ENCODE results near the gene LMO2. TPM values are rescaled to one million over a fixed set of nuclear protein-coding genes. Genes with fewer than 3 reads are reported as not detected.

LMO2 gene
- polyA plus RNA-seq, 3 donors, result 34.9 to 37.9 (median 37.1) TPM

GRCh38 chr11:33892906-33893594 is 1.2 kb upstream of the LMO2 start:
- DNase-seq (ENCODE audit: low read depth in 3 of 3, low spot score in 2 of 3), result no peak

DNA sequence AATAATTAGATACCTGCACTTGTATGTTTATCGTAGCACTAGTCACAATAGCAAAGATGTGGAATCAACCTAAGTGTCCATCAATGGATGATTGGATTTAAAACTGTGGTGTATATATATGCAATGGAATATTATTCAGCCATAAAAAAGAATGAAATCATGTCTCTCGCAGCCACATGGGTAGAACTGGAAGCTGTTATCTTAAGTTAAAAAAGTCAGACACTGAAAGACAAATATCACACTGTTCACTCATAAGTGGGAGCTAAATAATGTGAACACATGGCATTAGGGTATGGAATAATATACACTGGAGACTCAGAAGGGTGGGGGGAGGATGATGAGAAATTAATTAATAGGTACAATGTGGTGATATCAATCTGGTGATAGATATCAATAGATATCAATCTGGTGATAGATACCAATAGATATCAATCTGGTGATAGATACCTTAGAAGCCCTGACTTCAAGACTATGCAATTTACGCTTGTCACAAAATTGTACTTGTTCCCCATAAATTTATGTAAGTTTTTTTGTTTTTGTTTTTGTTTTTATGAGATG is 2.0 kb downstream of the LMO2 start:
- no peak for DNase-seq (ENCODE audit: low read depth in 3 of 3, low spot score in 2 of 3)

DNA sequence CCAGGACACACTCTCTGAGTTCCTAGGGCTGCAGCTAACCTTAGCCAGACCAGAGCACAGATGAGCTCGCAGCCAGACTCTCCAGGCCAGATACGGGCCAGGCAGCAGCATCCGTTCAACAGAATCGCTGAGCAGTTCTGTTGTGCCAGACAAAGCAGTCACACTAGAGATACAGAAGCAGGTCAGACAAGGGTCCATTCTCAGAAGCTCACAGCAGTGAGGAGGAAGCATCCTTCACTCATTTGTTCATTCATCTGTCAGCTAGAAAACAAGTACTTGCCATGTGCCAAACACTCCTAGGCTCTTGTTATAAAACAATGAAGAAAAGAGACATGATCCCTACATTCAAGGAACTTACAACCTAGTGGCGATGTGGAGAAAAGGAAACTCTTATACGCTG is 2.6 kb downstream of the LMO2 start:
- no peak for DNase-seq (ENCODE audit: low read depth in 3 of 3, low spot score in 2 of 3)

DNA sequence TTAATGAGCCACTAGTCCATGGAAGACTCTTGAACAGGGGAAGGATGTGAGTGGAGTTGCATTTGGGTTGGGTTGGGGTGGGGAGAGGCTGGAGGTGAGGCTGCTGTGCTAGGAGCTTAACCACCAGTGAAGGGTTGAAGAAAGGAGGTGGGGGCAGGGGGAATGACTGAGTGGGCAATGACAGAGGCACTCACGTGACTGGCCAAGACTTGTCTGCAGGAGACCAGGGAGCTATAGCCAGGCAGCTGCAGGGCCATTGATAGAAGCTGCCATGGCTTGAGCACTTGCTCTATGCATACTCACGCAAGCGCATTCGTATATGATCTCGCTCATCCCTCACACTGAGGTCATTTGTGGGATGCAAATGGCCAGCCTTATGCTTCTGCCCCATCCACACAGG is 4.0 kb downstream of the LMO2 start:
- no peak for DNase-seq (ENCODE audit: low read depth in 3 of 3, low spot score in 2 of 3)

- DNase-seq (ENCODE audit: low read depth in 3 of 3, low spot score in 2 of 3), result no peak
Observed at GRCh38 chr11:33885338-33886005, 6.4 kb downstream of the LMO2 start.

DNA sequence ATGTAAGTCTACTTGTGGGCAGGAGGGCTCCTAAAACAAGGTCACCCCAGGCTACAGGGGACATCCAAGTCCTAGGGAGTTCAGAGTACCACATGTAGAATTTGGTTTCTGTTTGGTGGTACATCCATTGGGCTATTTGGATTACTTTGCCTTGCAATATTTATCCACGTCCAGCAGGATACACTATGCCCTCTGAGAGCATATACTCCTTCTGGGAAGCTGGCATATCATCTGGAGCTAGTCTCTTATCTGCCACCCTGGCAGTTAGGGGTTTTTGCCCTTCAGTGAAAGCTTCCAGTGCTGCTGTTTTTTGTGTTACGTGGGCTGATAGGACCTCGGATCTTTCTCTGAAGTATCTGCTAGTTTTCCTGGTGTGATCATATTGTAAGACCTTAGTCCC is 7.3 kb downstream of the LMO2 start:
- no peak for DNase-seq (ENCODE audit: low read depth in 3 of 3, low spot score in 2 of 3)

GRCh38 chr11:33884035-33884434 is 7.8 kb downstream of the LMO2 start:
- no peak for DNase-seq (ENCODE audit: low read depth in 3 of 3, low spot score in 2 of 3)

DNA sequence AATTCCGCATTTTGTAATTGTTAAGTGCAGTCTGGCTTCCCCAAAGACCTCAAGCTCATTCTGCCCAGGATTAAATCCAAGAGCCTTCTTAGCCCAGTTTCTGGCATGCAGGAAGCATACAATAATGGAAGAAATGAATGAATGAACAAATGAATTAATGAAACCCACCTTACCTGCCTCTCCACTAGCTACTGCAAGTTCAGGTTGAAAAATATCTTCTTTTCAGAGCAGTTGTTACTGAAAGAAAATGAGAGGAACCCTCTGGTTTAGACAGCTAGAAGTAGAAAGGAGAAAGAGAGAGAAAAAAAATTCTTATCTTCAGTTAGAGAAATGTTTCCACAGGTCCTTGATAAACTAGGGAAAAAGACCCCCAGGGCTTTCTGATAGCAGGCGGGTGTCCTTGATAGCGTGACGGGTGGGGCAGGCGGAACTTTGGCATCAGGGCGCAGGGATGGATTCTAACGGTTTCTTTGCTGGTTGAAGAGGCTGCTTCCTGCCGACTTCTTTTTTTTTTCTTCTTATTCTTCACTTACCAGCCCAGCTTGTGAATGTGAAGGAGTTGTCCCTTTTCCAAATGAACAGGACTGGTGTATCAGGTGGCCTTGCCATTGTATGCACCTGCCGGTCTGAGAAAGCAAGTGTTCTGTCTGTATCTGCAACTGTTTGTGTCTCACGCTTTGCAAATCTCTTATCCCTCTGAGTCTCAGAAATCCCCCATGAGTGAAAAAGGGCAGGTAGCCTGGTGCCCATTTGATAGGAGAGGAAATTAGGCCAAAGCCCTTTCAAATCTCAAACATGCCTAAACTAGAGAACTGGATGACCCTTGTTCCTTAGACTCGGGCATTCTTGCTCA is 10.0 kb downstream of the LMO2 start:
- no peak for DNase-seq (ENCODE audit: low read depth in 3 of 3, low spot score in 2 of 3)

DNA sequence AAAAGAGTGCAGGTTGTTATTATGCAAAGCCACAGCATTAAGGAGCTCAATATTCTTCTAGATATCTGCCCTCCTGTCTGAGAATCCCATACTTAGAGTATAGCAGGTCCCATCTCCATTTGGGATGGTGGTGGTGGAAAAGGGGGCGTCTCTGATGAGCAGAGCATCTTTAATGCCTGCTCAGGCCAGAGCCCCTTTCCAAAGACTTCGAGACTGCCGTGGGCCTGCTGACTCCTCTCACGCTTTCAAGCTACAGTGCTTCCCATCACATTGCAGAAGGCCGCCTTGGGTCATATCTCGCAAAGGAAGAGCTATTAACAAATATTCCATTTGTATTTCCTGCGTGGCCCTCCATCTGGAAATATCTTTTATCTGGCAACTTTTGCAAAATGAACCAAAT is 10.9 kb downstream of the LMO2 start:
- no peak for DNase-seq (ENCODE audit: low read depth in 3 of 3, low spot score in 2 of 3)

DNA sequence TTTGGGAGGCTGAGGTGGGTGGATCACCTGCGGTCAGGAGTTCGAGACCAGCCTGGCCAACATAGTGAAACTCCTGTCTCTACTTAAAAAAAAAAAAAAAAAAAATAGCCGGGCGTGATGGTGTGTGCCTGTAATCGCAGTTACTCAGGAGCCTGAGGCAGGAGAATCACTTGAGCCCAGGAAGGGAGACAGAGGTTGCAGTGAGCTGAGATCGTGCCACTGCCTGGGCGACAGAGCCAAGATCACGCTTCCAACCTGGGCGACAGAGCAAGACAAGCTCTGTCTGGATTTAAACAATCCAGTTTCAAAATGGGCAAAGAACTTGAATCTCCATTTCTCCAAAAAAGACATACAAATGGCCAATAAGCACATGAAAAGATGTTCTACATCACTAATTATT is 12.5 kb downstream of the LMO2 start:
- DNase-seq (ENCODE audit: low read depth in 3 of 3, low spot score in 2 of 3), result no peak

- no peak for DNase-seq (ENCODE audit: low read depth in 3 of 3, low spot score in 2 of 3)
Observed at GRCh38 chr11:33877038-33877437, 14.8 kb downstream of the LMO2 start.

DNA sequence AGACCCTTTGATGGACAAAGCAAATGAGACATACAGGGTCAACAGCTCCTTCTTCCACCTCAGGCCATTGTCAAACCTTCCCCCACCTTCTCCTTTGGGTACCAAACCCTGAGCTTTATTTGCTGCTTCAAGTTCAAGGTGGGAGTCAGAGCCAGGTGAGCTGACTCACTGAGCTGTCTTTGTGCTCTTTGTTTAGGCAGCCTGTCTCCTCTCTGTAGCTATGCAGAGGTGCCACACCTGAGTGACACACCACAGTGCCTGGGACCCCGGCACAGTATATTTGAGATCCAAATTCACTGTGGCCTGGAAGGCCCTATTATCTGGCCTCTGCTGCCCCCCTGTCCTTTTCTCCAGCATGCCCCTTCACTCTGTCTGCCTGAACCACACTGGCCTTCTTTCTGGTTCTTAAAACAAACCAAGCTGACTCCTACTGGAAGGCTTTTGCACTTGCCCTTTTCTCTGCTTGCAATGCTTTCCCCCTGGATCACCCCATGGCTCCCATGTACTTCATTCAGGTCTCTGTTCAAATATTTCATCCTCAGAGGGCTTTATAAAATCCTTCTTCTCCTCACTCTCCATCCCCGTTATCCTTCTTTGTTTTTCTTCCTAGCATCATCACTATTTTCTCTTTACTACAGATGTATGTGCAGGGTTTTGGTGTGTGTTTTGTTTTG is 16.1 kb downstream of the LMO2 start:
- DNase-seq (ENCODE audit: low read depth in 3 of 3, low spot score in 2 of 3), result no peak

DNA sequence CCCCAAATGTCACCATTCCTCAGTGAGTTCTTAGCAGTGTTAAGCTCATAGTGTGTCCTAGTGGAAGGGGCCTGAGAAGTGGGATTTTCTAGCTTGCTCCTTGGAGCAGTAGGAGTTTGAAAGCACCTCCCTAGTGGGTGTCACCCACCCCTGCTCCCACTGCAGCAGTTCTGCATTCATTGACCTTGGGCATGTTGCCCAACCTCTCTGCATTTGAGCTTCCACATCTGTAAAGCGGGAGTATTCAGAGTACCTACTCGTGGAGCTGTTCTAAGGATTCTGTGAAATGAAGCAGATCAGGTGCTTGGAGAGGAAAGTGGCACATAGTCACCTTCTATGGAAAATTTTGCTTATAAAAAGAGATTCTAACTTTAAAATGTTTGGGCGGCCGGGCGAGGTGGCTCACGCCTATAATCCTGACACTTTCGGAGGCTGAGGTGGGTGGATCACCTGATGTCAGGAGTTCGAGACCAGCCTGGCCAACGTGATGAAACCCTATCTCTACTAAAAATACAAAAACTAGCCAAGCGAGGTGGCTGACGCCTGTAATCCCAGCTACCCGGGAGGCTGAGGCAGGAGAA is 16.9 kb downstream of the LMO2 start:
- no peak for DNase-seq (ENCODE audit: low read depth in 3 of 3, low spot score in 2 of 3)

DNA sequence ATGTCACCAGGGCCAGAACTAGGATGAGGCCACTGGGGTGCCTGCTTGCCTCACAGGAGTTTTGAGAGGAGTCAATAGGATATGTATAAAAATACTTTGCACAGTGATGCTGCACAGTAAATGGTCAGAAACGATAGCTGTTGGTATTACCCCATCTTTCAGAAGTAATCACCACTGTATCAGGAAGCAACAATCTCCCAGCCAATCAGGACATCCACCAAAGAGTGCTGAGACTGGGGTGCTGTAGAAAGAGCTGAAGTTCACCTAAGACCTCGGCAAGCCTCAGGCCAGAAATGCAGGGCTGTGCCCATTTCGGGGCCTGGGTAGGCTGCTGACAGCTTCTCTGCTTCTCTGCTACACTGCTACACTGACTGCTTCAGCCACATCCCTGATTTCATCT is 17.4 kb downstream of the LMO2 start:
- DNase-seq (ENCODE audit: low read depth in 3 of 3, low spot score in 2 of 3), result no peak

DNA sequence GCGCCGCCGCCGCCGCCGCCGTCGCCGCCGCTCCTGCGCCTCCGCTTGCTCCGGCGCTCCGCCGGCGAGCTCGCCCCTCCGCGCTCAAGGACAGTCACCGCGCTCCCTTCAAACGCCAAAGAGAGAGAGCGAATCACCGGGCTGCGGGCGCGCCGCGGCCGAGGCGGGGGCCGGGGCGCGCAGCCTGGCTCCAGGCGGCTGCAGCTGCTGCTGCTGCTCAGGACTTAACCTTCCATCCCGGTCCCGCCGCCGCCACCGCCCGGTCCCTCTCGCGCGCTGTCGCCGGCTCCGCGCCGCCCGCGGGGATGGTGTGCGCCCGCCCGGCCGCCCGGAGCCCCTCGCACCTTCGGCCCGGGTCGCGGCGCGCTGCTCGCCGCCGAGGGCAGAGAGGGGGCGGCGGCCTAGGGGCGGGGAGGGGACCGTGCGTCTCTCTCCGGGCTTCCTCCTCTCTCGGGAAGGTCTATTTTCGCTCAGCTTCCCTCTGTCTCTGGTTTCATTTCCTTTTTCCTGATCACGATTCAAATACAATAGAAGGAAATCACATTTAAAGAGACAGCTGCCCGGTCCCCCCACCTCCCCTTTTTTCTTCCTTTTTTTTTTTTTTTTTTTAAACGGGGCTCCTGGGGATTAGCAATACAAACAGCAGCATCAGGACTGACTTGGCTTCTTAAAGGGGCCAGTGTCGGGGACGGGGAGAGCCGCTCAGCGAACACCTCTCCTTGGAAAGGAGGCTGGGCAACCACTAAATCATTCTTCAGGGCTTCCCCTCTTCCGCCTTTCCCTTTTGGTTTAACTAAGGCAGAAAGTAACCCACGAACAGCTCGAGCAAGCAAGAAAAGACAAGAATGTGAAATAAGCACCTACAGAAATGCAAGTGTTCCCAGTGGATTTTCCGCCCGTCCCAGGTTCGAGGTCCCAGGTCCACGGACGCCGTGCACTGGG is 22.1 kb downstream of the LMO2 start:
- no peak for DNase-seq (ENCODE audit: low read depth in 3 of 3, low spot score in 2 of 3)

GRCh38 chr11:33868647-33869461 is 23.0 kb downstream of the LMO2 start:
- no peak for DNase-seq (ENCODE audit: low read depth in 3 of 3, low spot score in 2 of 3)

- DNase-seq (ENCODE audit: low read depth in 3 of 3, low spot score in 2 of 3), result no peak
Observed at GRCh38 chr11:33867996-33868646, 23.8 kb downstream of the LMO2 start.

DNA sequence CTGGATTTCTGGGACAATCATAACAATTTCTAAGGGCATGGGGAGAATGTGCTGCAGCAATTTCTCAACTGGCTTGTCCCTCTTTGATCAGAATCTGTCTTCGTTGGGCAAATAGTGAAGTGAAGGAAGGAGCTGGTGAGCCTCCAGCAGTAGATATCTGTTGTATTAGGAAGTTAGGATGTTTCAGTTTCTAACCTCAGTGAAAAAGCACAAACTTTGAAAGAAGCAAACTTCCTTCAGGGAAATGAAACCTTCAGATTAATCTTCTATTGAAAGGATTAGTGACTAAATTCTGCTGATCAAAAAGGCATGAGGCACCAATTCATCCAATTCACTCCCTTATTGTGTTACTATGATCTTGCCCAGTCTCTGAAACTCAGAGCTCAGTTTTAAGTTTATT is 24.3 kb downstream of the LMO2 start:
- DNase-seq (ENCODE audit: low read depth in 3 of 3, low spot score in 2 of 3), result no peak

Measured in right renal cortex interstitium (tissue), 3 donors.